ENCODE measurements around the gene ARHGEF19.
A peak's percentile ranks its signal among the peaks of the same experiment; 100 is the strongest.
"Not testable (repeated sequence)": the region's sequence is repeated elsewhere in the genome, so short reads cannot be mapped to it uniquely, and the experiment has no call there.

The ARHGEF19 gene

GRCh38 chr1:16244650-16245285 is 32.3 kb upstream of the ARHGEF19 start:
- DNase-seq (ENCODE audit: low spot score), result no peak

GRCh38 chr1:16243936-16244649 is 31.6 kb upstream of the ARHGEF19 start:
- DNase-seq (ENCODE audit: low spot score), result peak; percentile 89

- no peak for DNase-seq (ENCODE audit: low spot score)
Observed at GRCh38 chr1:16243215-16243610, 30.8 kb upstream of the ARHGEF19 start.

- no peak for DNase-seq (ENCODE audit: low spot score)
Observed at GRCh38 chr1:16242556-16243214, 30.2 kb upstream of the ARHGEF19 start.

GRCh38 chr1:16241221-16241708 is 28.8 kb upstream of the ARHGEF19 start:
- no peak for DNase-seq (ENCODE audit: low spot score)

GRCh38 chr1:16239972-16240491 is 27.6 kb upstream of the ARHGEF19 start:
- no peak for DNase-seq (ENCODE audit: low spot score)

GRCh38 chr1:16237343-16237830 is 24.9 kb upstream of the ARHGEF19 start:
- DNase-seq (ENCODE audit: low spot score), result no peak

GRCh38 chr1:16236511-16237342 is 24.3 kb upstream of the ARHGEF19 start, which contains the start of gene CPLANE2:
CPLANE2 (minus strand) TSS chr1:16237183; CDS start chr1:16236742, 441 bp downstream.
- peak; percentile 90 for DNase-seq (ENCODE audit: low spot score)

GRCh38 chr1:16235944-16236510 is 23.6 kb upstream of the ARHGEF19 start:
- no peak for DNase-seq (ENCODE audit: low spot score)

- no peak for DNase-seq (ENCODE audit: low spot score)
Observed at GRCh38 chr1:16235347-16235746, 22.9 kb upstream of the ARHGEF19 start.

GRCh38 chr1:16233431-16233830 is 21.0 kb upstream of the ARHGEF19 start:
- DNase-seq (ENCODE audit: low spot score), result no peak

- no peak for DNase-seq (ENCODE audit: low spot score)
Observed at GRCh38 chr1:16232316-16232710, 19.9 kb upstream of the ARHGEF19 start.

- DNase-seq (ENCODE audit: low spot score), result no peak
Observed at GRCh38 chr1:16231331-16232315, 19.2 kb upstream of the ARHGEF19 start.

GRCh38 chr1:16230744-16231143 is 18.3 kb upstream of the ARHGEF19 start:
- no peak for DNase-seq (ENCODE audit: low spot score)

- DNase-seq (ENCODE audit: low spot score), result no peak
Observed at GRCh38 chr1:16229976-16230740, 17.7 kb upstream of the ARHGEF19 start.

- DNase-seq (ENCODE audit: low spot score), result peak; percentile 64
Observed at GRCh38 chr1:16226490-16227179, 14.2 kb upstream of the ARHGEF19 start.

GRCh38 chr1:16226129-16226489 is 13.7 kb upstream of the ARHGEF19 start:
- no peak for DNase-seq (ENCODE audit: low spot score)

GRCh38 chr1:16224472-16224871 is 12.0 kb upstream of the ARHGEF19 start:
- peak; percentile 99 for DNase-seq (ENCODE audit: low spot score)

GRCh38 chr1:16222716-16223115 is 10.3 kb upstream of the ARHGEF19 start:
- DNase-seq (ENCODE audit: low spot score), result not testable (repeated sequence)

All from cerebellar cortex (tissue), 1 donor.